HCT116 (cell line): Measurements from ENCODE around the gene BLOC1S5. TPM values are rescaled to one million over a fixed set of nuclear protein-coding genes. Genes with fewer than 3 reads are reported as not detected.
"Not testable (repeated sequence)": the region's sequence is repeated elsewhere in the genome, so short reads cannot be mapped to it uniquely, and the experiment has no call there.

ENCODE experiments used
- ATAC-seq: fragments of 200-7000 bp; cut with Tn5 transposase; 2 replicates; pipeline ENCODE4 v1.9.1; 2020; ENCODE audit warnings: mild to moderate bottlenecking, moderate library complexity
- BruUV-seq: library from RNA; stranded (reverse); fragments of 400-500 nt; replicated peaks from 2 replicates; lab custom pipeline; 2021; lab: Mats Ljungman, UMichigan
- CTCF ChIA-PET: fragments of 300-600 bp; sonication (Branson Sonifier 250); formaldehyde crosslinking; loops from one replicate; lab custom pipeline; 2021; ENCODE audit warnings: antibody characterized with exemption; lab: Charles Lee
- POLR2A ChIA-PET: fragments of 300-600, 350-600 bp; sonication (Branson Sonifier 250); formaldehyde crosslinking; loops from one replicate; lab custom pipeline; 2021; ENCODE audit warnings: antibody characterized with exemption; lab: Charles Lee
- RAD21 ChIA-PET, 2 experiments: fragments of 300-600 bp; sonication (Branson Sonifier 250); formaldehyde crosslinking; loops; one replicate each; lab custom pipeline; 2023; ENCODE audit warnings: low total read pairs in 2 of 2; ENCODE audit not compliant: uncharacterized antibody in 2 of 2, unreplicated experiment in 2 of 2, low non-redundant PET in 1 of 2; lab: Charles Lee
- DNase-seq: peaks from one replicate; pipeline ENCODE4 v3.0.0-alpha.2; 2010; ENCODE audit warnings: low read depth, low spot score
- H2AFZ ChIP-seq: fragments of 200-600 bp; shearing (Covaris generic), sonication (generic); 2 replicates; pipeline ENCODE4 v1.6.1; 2017; ENCODE audit warnings: low read depth, mixed run types, mixed read lengths, antibody characterized with exemption, low read length; ENCODE audit not compliant: poor library complexity, severe bottlenecking
- H3K27ac ChIP-seq: 2 replicates; pipeline ENCODE4 v1.5.1; 2012; ENCODE audit warnings: low read depth, low read length
- H3K27me3 ChIP-seq: fragments of 200-600 bp; sonication (generic); 2 replicates; pipeline ENCODE4 v1.6.1; 2016; ENCODE audit warnings: mixed run types, low read length, mixed read lengths; ENCODE audit not compliant: insufficient read depth
- H3K36me3 ChIP-seq, 2 experiments: fragments of 200-500 bp in 1 of 2; fragments of 200-600 bp in 1 of 2; sonication (Bioruptor generic) in 1 of 2; sonication (generic) in 1 of 2; 2 replicates each; pipeline versions ENCODE4 v1.5.1 to v1.6.1; 2014 to 2016; ENCODE audit warnings: low read length in 2 of 2, inconsistent platforms in 1 of 2, mixed read lengths in 1 of 2, mixed run types in 1 of 2; ENCODE audit not compliant: insufficient read depth in 2 of 2, control insufficient read depth in 1 of 2
- H3K4me1 ChIP-seq, 2 experiments: fragments of 200-600 bp in 1 of 2; sonication (generic) in 1 of 2; 2 replicates each; pipeline versions ENCODE4 v1.5.1 to v1.6.1; 2012 to 2017; ENCODE audit warnings: low read length in 2 of 2, inconsistent platforms in 1 of 2, mild to moderate bottlenecking in 1 of 2, mixed read lengths in 1 of 2, mixed run types in 1 of 2, moderate library complexity in 1 of 2; ENCODE audit not compliant: insufficient read depth in 2 of 2, control insufficient read depth in 1 of 2
- H3K4me2 ChIP-seq: fragments of 200-600 bp; sonication (generic); 2 replicates; pipeline ENCODE4 v1.6.1; 2017; ENCODE audit warnings: mixed run types, low read length, mixed read lengths
- H3K4me3 ChIP-seq, 2 experiments: fragments of 200-600 bp in 1 of 2; sonication (generic) in 1 of 2; replicated peaks in 1 of 2; 2 replicates each; pipeline ENCODE4 v1.5.1; 2011 to 2016; ENCODE audit warnings: low read length in 2 of 2, control low read depth in 1 of 2, low read depth in 1 of 2, mild to moderate bottlenecking in 1 of 2, mixed read lengths in 1 of 2, mixed run types in 1 of 2
- H3K79me2 ChIP-seq: fragments of 200-600 bp; sonication (generic); 2 replicates; pipeline ENCODE4 v1.6.1; 2017; ENCODE audit warnings: mild to moderate bottlenecking, mixed run types, low read length, moderate library complexity, mixed read lengths; ENCODE audit not compliant: insufficient read depth
- H3K9ac ChIP-seq: fragments of 200-600 bp; sonication (generic); 2 replicates; pipeline ENCODE4 v1.6.1; 2016; ENCODE audit warnings: low read length, mixed read lengths
- H3K9me2 ChIP-seq: fragments of 200-600 bp; sonication (generic), shearing (Covaris generic); 2 replicates; pipeline ENCODE4 v1.6.1; 2017; ENCODE audit warnings: mixed run types, mild to moderate bottlenecking, moderate library complexity; ENCODE audit not compliant: insufficient read depth
- H3K9me3 ChIP-seq, 2 experiments: fragments of 200-500 bp in 1 of 2; fragments of 200-600 bp in 1 of 2; sonication (Bioruptor generic) in 1 of 2; sonication (generic) in 1 of 2; 2 replicates each; pipeline ENCODE4 v1.6.1; 2014 to 2017; ENCODE audit warnings: low read length in 2 of 2, mixed read lengths in 2 of 2, inconsistent platforms in 1 of 2, low read depth in 1 of 2, mild to moderate bottlenecking in 1 of 2, mixed run types in 1 of 2, moderate library complexity in 1 of 2; ENCODE audit not compliant: control insufficient read depth in 1 of 2, insufficient read depth in 1 of 2
- H4K20me1 ChIP-seq: fragments of 200-600 bp; sonication (generic), shearing (Covaris generic); 2 replicates; pipeline ENCODE4 v1.6.1; 2017; ENCODE audit warnings: mixed run types, mild to moderate bottlenecking, moderate library complexity; ENCODE audit not compliant: insufficient read depth
- CBX3 ChIP-seq: IDR thresholded peaks from 2 replicates; pipeline ENCODE4 v1.6.1; 2012; ENCODE audit warnings: low read depth
- CEBPB ChIP-seq: IDR thresholded peaks from 2 replicates; pipeline ENCODE4 v1.6.1; 2012; ENCODE audit warnings: low read depth
- CTCF ChIP-seq, 3 experiments: fragments of 200-600 bp in 1 of 3; sonication (generic) in 1 of 3; IDR thresholded peaks in 2 of 3; conservative IDR thresholded peaks in 1 of 3; 2 replicates each; pipeline ENCODE4 v1.5.1; 2012 to 2017; ENCODE audit warnings: low read depth in 2 of 3, low read length in 2 of 3, antibody characterized with exemption in 1 of 3, borderline replicate concordance in 1 of 3, control low read depth in 1 of 3, mild to moderate bottlenecking in 1 of 3, mixed read lengths in 1 of 3, mixed run types in 1 of 3, moderate library complexity in 1 of 3; ENCODE audit not compliant: insufficient read depth in 1 of 3
- EGR1 ChIP-seq: IDR thresholded peaks from 2 replicates; pipeline ENCODE4 v1.6.1; 2012; ENCODE audit warnings: low read depth
- ELF1 ChIP-seq: IDR thresholded peaks from 2 replicates; pipeline ENCODE4 v1.6.1; 2012; ENCODE audit warnings: low read depth, borderline replicate concordance
- EZH2phosphoT487 ChIP-seq: fragments of 200-600 bp; IDR thresholded peaks from 2 replicates; pipeline ENCODE4 v1.6.1; 2018; ENCODE audit warnings: antibody characterized with exemption, borderline replicate concordance
- JUND ChIP-seq: IDR thresholded peaks from 2 replicates; pipeline ENCODE4 v1.6.1; 2012
- MAX ChIP-seq: IDR thresholded peaks from 2 replicates; pipeline ENCODE4 v1.6.1; 2012
- POLR2A ChIP-seq: IDR thresholded peaks from 2 replicates; pipeline ENCODE4 v1.7.0; 2011; ENCODE audit warnings: borderline replicate concordance; ENCODE audit not compliant: insufficient read depth, insufficient read length; ENCODE audit errors: extremely low read depth
- POLR2AphosphoS5 ChIP-seq: IDR thresholded peaks from 2 replicates; pipeline ENCODE4 v1.6.1; 2011; ENCODE audit warnings: mild to moderate bottlenecking, low read depth, low read length, moderate library complexity
- RAD21 ChIP-seq: IDR thresholded peaks from 2 replicates; pipeline ENCODE4 v1.6.1; 2012; ENCODE audit warnings: low read depth, mild to moderate bottlenecking
- SRF ChIP-seq: IDR thresholded peaks from 2 replicates; pipeline ENCODE4 v1.6.1; 2012; ENCODE audit warnings: low read depth
- ZBTB33 ChIP-seq: IDR thresholded peaks from 2 replicates; pipeline ENCODE4 v1.6.1; 2011; ENCODE audit warnings: mild to moderate bottlenecking, low read length, moderate library complexity; ENCODE audit not compliant: insufficient replicate concordance; ENCODE audit errors: extremely low read depth
- ZFX ChIP-seq: fragments of 450-650 bp; IDR thresholded peaks from 2 replicates; pipeline ENCODE4 v1.6.1; 2017
- ZNF274 ChIP-seq: fragments of 200-500 bp; sonication (Bioruptor generic); IDR thresholded peaks from 2 replicates; pipeline ENCODE4 v1.6.1; 2014; ENCODE audit warnings: mild to moderate bottlenecking, low read depth, low read length, inconsistent platforms
- intact Hi-C: fragments of 100-400 bp; cut with micrococcal nuclease; formaldehyde crosslinking; loops from 2 replicates; pipeline ENCODE4 v1.10.0; 2022
- total RNA-seq: library from RNA; stranded (reverse); gene quantifications from one replicate; pipeline ENCODE4 v1.2.1, GENCODE V29; 2021; ENCODE audit not compliant: unreplicated experiment

BLOC1S5 gene
- total RNA-seq, 1 experiment from 2014 or later, result 12.0 TPM

- Histone ChIP-seq H3K9ac (no peak overlapping the region), H3K4me3 (no peak overlapping the region), H3K4me2 (no peak overlapping the region), H3K9me2 (no peaks in the 10 kb centered on the region), H3K79me2 (peaks cover 6% of the 10 kb centered on the region; the same call in 1 of the 2 replicates), H4K20me1 (no peaks in the 10 kb centered on the region), H3K4me1 (no peaks in the 10 kb centered on the region), H3K27ac (no peak overlapping the region), H2AFZ (no peak overlapping the region), H3K27me3 (no peaks in the 10 kb centered on the region), H3K36me3 (no peaks in the 10 kb centered on the region), H3K9me3 (no peaks in the 10 kb centered on the region)
- BruUV-seq, result no TSS peak
- ATAC-seq (no peak), DNase-seq (no peak)
- ChIA-PET POLR2A (no interaction called here), CTCF (no interaction called here), RAD21 (no interaction called here)
- intact Hi-C loops, result no loop called here
- TF ChIP-seq JUND (no peak), ZNF274 (no peak), CTCF (IDR thresholded peaks at IDR 0.05 in 2 of 3, conservative IDR thresholded peaks at IDR 0.05 in 1 of 3; ENCODE audit: borderline replicate concordance in 1 of 3, insufficient read depth in 1 of 3, low read depth in 2 of 3, low read length in 2 of 3) (no peak), SRF (no peak), ZFX (no peak), ELF1 (no peak), CBX3 (no peak), EZH2phosphoT487 (no peak), CEBPB (no peak), POLR2A (no peak), EGR1 (no peak), MAX (no peak), RAD21 (no peak), ZBTB33 (no peak), POLR2AphosphoS5 (no peak)
These were observed 22.1 kb downstream of the BLOC1S5 start for GRCh38 chr6:8041913-8042583.

GRCh38 chr6:8034107-8034506 lies 30.1 kb downstream of the BLOC1S5 start:
- CTCF ChIA-PET, BruUV-seq, intact Hi-C loops, H4K20me1 ChIP-seq, H3K4me2 ChIP-seq, H3K4me3 ChIP-seq, H3K27me3 ChIP-seq, RAD21 ChIA-PET, H3K27ac ChIP-seq, H3K9me2 ChIP-seq, H3K36me3 ChIP-seq, POLR2A ChIA-PET, H3K9me3 ChIP-seq, H3K4me1 ChIP-seq, H3K9ac ChIP-seq, H2AFZ ChIP-seq, ATAC-seq, DNase-seq: not testable (repeated sequence)
- peaks cover 31% of the 10 kb centered on the region for H3K79me2 ChIP-seq
